ENCODE measurements around the gene SCTR. TPM values are rescaled to one million over a fixed set of nuclear protein-coding genes. Genes with fewer than 3 reads are reported as not detected.

The SCTR gene
- total and polyA plus RNA-seq, 2 of the 8 experiments (the other 6 are each of a cell fraction or from before 2014, with no cell fraction given): 0.15 TPM; not detected in 1

DNA sequence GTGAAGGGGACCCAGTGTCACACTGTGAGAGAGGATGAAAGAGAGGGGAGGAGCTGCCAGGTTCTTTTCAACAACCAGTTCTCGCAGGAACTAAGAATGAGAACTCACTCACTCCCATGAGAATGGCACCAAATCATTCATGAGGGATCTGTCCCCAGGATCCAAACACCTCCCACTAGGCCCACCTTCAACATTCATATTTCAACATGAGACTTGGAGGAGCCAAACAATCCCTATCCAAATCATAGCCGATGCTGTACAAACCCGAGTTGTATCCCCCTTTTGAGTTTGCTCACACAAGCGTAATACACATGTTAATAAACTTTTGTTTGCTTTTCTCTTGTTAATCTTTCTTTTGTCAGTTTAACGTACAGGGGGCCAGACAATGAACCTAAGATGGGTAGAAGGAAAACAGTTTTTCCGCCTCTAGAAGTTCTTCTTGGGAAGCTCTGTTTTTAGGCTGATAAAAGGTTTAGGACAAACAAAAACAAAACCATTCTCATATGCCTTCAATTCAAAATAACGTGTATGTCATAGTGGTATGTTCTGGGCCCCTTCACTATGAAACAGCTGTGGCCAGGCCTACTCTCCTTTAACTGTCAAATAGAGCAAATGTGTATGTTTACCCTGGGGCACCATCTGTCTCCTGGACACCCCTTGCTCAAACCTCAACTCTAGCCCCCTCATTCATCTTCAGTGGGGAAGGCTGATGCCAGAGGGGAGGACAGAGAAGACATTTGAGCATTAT lies 101.7 kb downstream of the SCTR start:
- H3K4ac ChIP-seq (replicated peaks; ENCODE audit: insufficient read length, low read depth, low read length): no peak overlapping the region
- no peak overlapping the region for H3K23ac ChIP-seq (ENCODE audit: insufficient read length)
- no peak overlapping the region for H2BK120ac ChIP-seq (replicated peaks; ENCODE audit: low read depth, low read length)
- no peak overlapping the region for H3K9ac ChIP-seq (replicated peaks in 1 of 4; ENCODE audit: extremely low read depth in 1 of 4, low read depth in 3 of 4, low read length in 3 of 4)
- ChIA-PET POLR2A (ENCODE audit: partially characterized antibody) (no interaction called here), CTCF (ENCODE audit: partially characterized antibody) (no interaction called here)
- no peak overlapping the region for H3K14ac ChIP-seq (ENCODE audit: insufficient read length)
- no peak overlapping the region for H3K4me2 ChIP-seq (ENCODE audit: insufficient read depth in 1 of 2, low read depth in 2 of 2, low read length in 2 of 2)
- no peak overlapping the region for H4K5ac ChIP-seq (ENCODE audit: insufficient read length, low read depth, low read length)
- H2BK15ac ChIP-seq (ENCODE audit: low read length): no peak overlapping the region
- no peaks in the 10 kb centered on the region for H4K20me1 ChIP-seq (replicated peaks in 1 of 2; ENCODE audit: control insufficient read depth in 1 of 2, insufficient read depth in 2 of 2, low read length in 2 of 2)
- H2AFZ ChIP-seq (ENCODE audit: low read length): no peak overlapping the region
- H2BK5ac ChIP-seq (ENCODE audit: low read depth, low read length): no peak overlapping the region
- no peak overlapping the region for H3K56ac ChIP-seq (replicated peaks; ENCODE audit: insufficient read length, low read depth, low read length)
- H4K91ac ChIP-seq (replicated peaks; ENCODE audit: insufficient read length, low read length): peak overlapping the region; percentile 41
- no peak overlapping the region for H2AK5ac ChIP-seq (ENCODE audit: low read depth, low read length)
- DNase-seq (ENCODE audit: low read depth in 1 of 2, low spot score in 2 of 2) (no peak), FAIRE-seq (no peak)
- peaks cover 10 to 15% of the 10 kb centered on the region in 2 experiments; a peak in 3 of 4 replicates for H3K9me3 ChIP-seq (ENCODE audit: insufficient read depth in 2 of 2, low read depth in 1 of 2, low read length in 1 of 2)
- peak overlapping the region; percentile 80; the same call in 1 of the 2 replicates for H2BK12ac ChIP-seq (ENCODE audit: low read depth, low read length)
- no peaks in the 10 kb centered on the region for H3K79me2 ChIP-seq (ENCODE audit: control insufficient read depth in 1 of 2, insufficient read depth in 2 of 2, low read length in 2 of 2)
- H3K79me1 ChIP-seq (ENCODE audit: low read depth, low read length): no peaks in the 10 kb centered on the region
- 0 out of 2 replicates have a peak, but pooled peaks cover 1% of the 10 kb centered on the region for H3K23me2 ChIP-seq (ENCODE audit: low read depth, low read length)
- no peak overlapping the region for H3K4me3 ChIP-seq (ENCODE audit: extremely low read depth in 1 of 4, insufficient read depth in 2 of 4, low read depth in 3 of 4, low read length in 4 of 4)
- 85% methylated on average over 7 of the region's 7 CpGs; no CpG with 5 or more reads in 1 of the 2 experiments for WGBS, 2 experiments (ENCODE audit: extremely low coverage in 1 of 2, insufficient coverage in 1 of 2, insufficient read length in 1 of 2, insufficient replicate concordance in 2 of 2, low coverage in 1 of 2, low lambda C conversion rate in 2 of 2, missing lambda C conversion rate in 1 of 2)
- no peaks in the 10 kb centered on the region for H3K36me3 ChIP-seq (ENCODE audit: control insufficient read depth in 2 of 4, insufficient read depth in 4 of 4, low read length in 3 of 4)
- no peak overlapping the region for H3K27ac ChIP-seq (ENCODE audit: low read depth, low read length)
- H3K27me3 ChIP-seq (replicated peaks in 1 of 4; ENCODE audit: control insufficient read depth in 3 of 4, extremely low read depth in 1 of 4, insufficient read depth in 3 of 4, low read length in 3 of 4): peaks cover 0 to 3% (median 0%) of the 10 kb centered on the region in 4 experiments; a peak in 2 of 7 replicates
- H3K18ac ChIP-seq (ENCODE audit: extremely low read depth, low read length): no peak overlapping the region
- peaks cover 0 to 8% (median 0%) of the 10 kb centered on the region in 4 experiments; a peak in 3 of 7 replicates for H3K4me1 ChIP-seq (replicated peaks in 1 of 4; ENCODE audit: control insufficient read depth in 3 of 4, insufficient read depth in 4 of 4, low read length in 3 of 4)
- no peak overlapping the region for H2BK20ac ChIP-seq (ENCODE audit: low read length)
- no peak overlapping the region for H4K8ac ChIP-seq (ENCODE audit: extremely low read depth, insufficient read depth, low read length)
- TF ChIP-seq CTBP2 (IDR thresholded peaks at IDR 0.05; ENCODE audit: borderline replicate concordance, insufficient read depth, insufficient read length, low read length) (no peak), BACH1 (IDR thresholded peaks at IDR 0.05; ENCODE audit: low read length) (no peak), JUN (IDR thresholded peaks at IDR 0.05; ENCODE audit: low read depth, low read length) (no peak), CHD1 (IDR thresholded peaks at IDR 0.05; ENCODE audit: low read depth, low read length) (no peak), MAFK (IDR thresholded peaks at IDR 0.05; ENCODE audit: low read depth, low read length) (no peak), POU5F1 (IDR thresholded peaks at IDR 0.05; ENCODE audit: low read depth, low read length) (no peak), TCF12 (IDR thresholded peaks at IDR 0.05; ENCODE audit: low read depth, low read length) (no peak), SIX5 (IDR thresholded peaks at IDR 0.05; ENCODE audit: low read depth, low read length) (no peak), RNF2 (IDR thresholded peaks at IDR 0.05; ENCODE audit: borderline replicate concordance, low read depth, low read length, missing control alignments, poor library complexity, severe bottlenecking) (no peak), SP2 (IDR thresholded peaks at IDR 0.05; ENCODE audit: low read length) (no peak), SIN3A (conservative IDR thresholded peaks at IDR 0.05 in 1 of 2, IDR thresholded peaks at IDR 0.05 in 1 of 2; ENCODE audit: low read depth in 1 of 2, low read length in 2 of 2) (no peak)
- TF ChIP-seq, protein P1, sequence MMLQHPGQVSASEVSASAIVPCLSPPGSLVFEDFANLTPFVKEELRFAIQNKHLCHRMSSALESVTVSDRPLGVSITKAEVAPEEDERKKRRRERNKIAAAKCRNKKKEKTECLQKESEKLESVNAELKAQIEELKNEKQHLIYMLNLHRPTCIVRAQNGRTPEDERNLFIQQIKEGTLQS (IDR thresholded peaks at IDR 0.05; ENCODE audit: insufficient read depth, low read depth, low read length): no peak

All from H1 (cell line).